Measurements from ENCODE around the gene KTN1.

KTN1 gene

GRCh38 chr14:55539975-55540374 lies 40.0 kb upstream of the KTN1 start:
- TF ChIP-seq CTCF (IDR thresholded peaks at IDR 0.05): no peak

GRCh38 chr14:55540847-55541773 lies 38.9 kb upstream of the KTN1 start:
- TF ChIP-seq CTCF (IDR thresholded peaks at IDR 0.05): no peak

- TF ChIP-seq CTCF (IDR thresholded peaks at IDR 0.05): no peak
Observed at GRCh38 chr14:55545779-55546178, 34.2 kb upstream of the KTN1 start.

GRCh38 chr14:55546212-55546874 lies 33.7 kb upstream of the KTN1 start:
- TF ChIP-seq CTCF (IDR thresholded peaks at IDR 0.05): no peak

GRCh38 chr14:55547650-55548315 lies 32.2 kb upstream of the KTN1 start:
- no peak for TF ChIP-seq CTCF (IDR thresholded peaks at IDR 0.05)

- TF ChIP-seq CTCF (IDR thresholded peaks at IDR 0.05): no peak
Observed at GRCh38 chr14:55553791-55554190, 26.2 kb upstream of the KTN1 start.

GRCh38 chr14:55556929-55557623 lies 22.9 kb upstream of the KTN1 start:
- TF ChIP-seq CTCF (IDR thresholded peaks at IDR 0.05): no peak

Data from LNCAP (cell line).